ENCODE data around the gene SAMHD1.
A peak's percentile ranks its signal among the peaks of the same experiment; 100 is the strongest.
"Not testable (repeated sequence)": the region's sequence is repeated elsewhere in the genome, so short reads cannot be mapped to it uniquely, and the experiment has no call there.

Gene SAMHD1

DNA sequence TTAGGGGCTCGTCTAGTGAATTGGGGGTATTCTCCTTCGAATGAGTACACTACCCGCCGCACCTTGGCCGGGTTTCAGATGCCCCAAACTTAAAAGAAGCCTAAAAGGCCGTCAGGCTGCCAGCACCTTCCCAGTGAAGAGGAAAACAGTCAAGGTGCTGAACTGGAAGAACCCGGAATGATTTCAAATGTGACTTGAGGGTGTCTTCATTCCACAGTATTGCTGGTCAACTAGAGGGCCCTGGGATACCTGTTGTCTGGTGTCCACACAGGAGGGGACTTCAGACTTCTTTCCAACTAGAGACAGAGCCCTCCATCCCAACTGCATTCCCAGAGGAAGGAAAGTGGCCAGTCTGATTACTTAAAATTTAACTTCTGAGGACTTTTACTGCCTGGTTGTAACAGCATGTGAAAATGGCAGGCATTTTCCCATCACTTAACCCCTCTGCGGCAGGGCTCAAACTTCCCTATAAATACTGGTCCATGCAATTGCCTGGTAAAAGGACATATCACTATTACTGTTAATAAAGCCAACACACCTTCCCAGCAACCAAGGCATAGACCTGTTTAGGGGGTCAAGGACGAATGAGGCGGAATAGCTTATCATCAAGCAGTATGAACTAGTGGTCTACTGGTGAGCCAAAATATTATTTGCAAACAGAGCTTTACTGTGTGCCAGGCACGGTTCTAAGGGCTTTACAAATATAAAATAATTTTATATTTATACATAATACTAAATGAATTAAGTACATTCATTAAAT lies 651 bp upstream of the SAMHD1 start:
- no peak for DNase-seq

DNA sequence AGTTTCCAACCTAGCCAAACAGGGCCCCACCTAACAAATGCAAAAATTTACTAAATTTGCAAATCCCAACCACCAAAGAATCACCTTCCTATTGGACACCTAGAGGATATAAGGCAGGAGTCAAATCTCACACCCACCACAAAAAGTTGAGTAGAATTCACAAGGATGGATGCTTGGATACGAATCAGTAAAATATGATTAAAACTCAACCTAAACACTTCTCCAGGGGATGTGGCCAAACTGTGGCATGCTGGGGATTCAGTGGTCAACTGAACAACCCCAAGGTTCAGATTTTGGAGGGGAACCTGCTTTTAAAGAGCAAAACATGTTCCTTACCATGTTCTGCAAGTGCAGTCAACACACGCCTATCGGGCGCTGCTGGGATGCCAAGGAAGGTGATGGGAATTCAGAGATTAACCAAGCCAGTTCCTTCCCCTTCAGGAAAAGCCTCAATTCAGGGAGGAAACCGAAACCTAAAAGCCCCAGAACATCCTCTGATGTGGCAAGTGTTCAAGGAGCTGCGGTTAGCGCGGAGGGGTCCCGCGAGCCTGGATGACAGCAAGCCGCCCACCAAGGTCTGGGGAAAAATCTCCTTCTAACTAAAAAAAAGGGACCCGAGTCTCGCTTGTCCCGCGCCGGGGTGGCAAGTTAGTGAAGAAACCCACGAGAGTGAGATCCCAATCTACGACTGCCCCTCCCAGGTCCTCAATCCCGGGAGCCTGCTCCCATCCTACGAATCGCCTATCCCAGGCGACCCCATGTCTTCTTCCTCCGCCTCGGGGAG lies 902 bp downstream of the SAMHD1 start:
- DNase-seq, result peak; percentile 37

DNA sequence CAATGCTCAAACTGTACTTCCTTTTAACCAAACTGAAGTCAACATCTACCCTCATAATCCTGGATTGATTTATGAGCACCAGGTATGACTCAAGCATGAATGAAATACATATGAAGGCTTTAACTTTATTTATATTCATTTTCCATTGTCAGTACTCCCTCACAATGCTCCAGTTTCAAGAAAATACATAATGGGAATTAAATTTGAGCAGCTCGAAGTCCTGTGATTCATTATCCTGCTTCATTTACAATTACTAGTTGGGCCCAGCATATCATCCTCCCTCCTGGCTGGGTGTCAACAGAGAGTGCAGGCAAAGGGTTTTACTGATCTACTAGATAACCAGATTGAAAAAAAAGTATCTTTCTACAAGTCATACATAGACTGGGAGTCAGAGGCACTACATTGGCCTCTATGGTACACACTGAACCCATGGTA lies 10.1 kb downstream of the SAMHD1 start:
- peak; percentile 18 for DNase-seq

DNA sequence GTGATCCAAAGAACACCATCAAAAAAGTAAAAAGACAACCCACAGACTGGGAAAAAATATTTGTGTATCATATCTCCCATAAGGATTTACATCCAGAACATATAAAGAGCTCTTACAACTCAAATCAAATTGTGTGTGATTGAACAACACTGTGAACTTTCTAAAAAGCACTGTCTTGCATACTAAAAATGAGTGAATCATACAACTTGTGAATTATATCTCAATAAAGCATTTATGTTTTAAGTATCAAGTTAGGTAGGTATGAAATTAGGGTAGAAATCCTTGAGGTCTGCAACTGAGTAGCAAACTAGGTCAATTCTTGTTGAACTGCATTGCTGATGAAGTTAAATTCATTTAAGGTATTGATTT lies 14.1 kb downstream of the SAMHD1 start:
- no peak for DNase-seq

DNA sequence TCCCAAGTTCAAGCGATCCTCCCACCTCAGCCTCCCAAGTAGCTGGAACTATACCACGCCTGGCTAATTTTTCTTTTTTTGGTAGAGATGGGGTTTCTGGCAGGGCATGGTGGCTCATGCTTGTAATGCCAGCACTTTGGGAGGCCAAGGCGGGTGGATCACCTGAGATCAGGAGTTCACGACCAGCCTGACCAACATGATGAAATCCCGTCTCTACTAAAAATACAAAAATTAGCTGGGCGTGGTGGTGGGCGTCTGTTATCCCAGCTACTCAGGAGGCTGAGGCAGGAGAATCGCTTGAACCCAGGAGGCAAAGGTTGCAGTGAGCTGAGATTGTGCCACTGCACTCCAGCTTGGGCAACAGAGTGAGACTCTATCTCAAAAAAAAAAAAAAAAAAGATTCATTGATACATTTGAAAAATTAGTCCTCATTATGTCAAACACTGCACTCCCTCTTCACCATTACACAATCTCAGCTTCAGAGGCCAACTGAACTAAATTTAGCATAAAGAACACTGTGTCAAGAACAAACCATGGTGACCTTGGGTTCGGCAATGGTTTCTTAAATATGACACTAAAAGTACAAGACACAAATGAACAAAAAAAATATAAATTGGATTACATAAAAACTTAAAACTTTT lies 14.6 kb downstream of the SAMHD1 start:
- DNase-seq, result not testable (repeated sequence)

DNA sequence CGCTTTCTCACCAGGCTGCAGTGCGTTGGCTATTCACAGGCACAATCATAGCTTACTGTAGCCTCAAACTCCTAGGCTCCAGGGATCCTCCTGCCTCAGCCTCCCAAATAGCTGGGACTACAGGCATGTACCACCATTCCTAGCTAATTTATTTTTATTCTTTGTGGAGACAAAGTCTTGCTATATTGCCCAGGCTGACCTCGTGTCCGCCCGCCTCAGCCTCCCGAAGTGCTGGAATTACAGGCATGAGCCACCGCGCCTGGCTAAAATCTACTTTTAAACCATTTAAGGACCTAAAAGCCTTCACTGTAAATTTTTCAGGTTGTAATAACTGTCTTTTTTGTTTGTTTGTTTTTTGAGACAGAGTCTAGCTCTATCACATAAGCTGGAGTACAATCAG lies 15.2 kb downstream of the SAMHD1 start:
- DNase-seq, result no peak

DNA sequence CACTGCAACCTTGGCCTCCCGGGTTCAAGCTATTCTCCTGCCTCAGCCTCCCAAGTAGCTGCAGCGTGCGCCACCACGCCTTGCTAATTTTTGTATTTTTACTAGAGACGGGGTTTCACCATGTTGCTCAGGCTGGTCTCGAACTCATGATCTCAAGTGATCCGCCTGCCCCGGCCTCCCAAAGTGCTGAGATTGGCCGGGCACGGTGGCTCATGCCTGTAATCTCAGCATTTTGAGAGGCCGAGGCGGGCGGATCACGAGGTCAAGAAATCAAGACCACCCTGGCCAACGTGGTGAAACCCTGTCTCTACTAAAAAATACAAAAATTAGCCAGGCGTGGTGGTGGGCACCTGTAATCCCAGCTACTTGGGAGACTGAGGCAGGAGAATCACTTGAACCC lies 17.9 kb downstream of the SAMHD1 start:
- DNase-seq, result not testable (repeated sequence)

DNA sequence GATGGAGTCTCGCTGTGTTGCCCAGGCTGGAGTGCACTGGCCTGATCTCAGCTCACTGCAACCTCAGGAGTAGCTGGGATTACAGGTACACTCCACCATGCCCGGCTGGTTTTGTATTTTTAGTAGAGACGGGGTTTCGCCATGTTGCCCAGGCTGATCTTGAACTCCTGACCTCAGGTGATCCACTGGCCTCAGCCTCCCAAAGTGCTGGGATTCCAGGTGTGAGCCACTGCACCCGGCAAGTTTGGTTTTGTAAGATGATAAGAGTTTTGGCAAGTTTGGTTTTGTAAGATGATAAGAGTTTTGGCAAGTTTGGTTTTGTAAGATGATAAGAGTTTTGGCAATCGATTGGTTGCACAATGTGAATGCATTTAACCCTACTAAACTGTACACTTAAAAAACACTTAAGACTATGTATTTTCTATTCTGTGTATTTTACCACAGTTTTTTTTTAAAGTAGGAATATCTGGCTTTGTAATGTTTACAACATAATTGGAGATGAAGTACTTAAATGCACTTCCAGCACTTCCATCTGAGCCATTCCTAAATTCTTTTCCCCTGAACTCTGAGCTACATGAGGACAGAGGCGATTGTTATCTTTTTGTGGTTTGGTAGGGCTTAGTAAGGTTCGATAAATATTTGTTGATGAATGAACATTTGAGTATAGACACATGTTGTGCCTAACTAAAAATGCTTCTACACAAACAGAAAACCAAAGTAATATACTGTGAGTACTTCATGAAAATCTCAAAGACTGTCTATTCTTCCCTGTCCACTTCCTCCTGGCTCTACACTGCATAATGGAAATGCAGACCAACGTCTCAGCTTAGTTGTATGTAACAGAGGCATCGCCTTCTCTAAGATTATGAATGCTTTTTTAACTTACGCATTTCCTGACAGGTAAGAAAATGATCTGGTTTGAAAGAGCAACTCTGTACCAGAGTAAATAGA lies 18.8 kb downstream of the SAMHD1 start:
- DNase-seq, result no peak

DNA sequence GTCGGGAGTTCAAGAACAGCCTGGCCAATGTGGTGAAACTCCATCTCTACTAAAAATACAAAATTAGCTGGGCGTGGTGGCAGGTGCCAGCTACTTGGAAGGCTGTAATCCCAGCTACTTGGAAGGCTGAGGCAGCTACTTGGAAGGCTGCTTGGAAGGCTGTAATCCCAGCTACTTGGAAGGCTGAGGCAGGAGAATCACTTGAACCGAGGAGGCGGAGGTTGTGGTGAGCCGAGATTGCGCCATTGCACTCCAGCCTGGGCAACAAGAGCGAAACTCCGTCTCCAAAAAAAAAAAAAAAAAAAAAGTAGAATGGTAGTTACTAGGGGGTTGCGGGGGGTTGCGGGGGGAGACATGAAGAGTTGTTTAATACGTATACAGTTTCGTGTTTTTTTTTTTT lies 19.4 kb downstream of the SAMHD1 start:
- not testable (repeated sequence) for DNase-seq

DNA sequence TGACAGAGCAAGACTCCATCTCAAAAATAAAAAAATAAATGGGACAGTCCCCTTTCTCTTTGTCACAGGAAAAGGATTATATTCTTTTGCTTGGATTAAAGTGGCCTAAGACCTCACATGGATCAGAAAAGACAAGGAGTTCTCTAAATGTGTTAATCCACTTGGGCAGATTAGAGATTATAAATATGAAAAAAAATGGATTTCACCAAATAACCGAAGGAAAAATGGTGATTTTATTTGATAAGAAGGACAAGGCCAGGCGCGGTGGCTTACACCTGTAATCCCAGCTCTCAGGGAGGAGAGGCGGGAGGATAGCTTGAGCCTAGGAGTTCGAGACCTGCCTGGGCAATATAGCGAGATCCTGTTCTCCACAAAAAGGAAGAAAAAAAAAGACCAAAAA lies 21.8 kb downstream of the SAMHD1 start:
- no peak for DNase-seq

DNA sequence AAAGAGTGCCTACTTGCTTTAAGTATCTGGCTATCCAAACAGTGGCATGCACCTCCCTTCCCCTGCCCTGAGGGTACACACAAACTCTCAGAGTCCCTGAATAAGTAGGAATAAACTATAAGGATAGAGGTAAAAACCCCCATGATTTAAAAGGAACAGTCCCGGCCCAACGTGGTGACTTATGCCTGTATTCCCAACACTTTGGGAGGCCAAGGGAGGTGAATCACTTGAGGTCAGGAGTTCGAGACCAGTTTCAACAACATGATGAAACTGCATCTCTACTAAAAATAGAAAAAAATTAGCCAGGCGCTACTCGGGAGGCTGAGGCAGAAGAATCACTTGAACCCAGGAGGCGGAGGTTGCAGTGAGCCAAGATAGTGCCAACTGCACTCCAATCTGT lies 22.2 kb downstream of the SAMHD1 start:
- no peak for DNase-seq

DNA sequence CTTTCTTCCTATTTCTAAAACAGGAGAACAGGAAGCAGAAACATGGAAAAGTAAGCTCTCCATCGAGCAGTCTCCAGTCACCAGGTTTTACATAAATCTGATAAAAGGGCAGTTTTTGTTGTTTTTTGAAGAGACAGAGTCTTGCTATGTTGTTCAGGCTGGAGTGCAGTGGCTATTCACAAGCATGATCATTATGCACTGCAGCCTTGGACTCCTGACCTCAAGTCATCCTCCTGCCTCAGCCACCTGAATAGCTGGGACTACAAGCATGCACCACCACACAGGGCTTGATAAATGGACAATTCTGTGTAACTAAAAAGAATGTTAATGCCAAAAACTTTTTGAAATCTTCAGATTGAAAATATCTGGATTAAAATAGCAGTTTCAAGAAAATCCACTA lies 23.8 kb downstream of the SAMHD1 start:
- no peak for DNase-seq

DNA sequence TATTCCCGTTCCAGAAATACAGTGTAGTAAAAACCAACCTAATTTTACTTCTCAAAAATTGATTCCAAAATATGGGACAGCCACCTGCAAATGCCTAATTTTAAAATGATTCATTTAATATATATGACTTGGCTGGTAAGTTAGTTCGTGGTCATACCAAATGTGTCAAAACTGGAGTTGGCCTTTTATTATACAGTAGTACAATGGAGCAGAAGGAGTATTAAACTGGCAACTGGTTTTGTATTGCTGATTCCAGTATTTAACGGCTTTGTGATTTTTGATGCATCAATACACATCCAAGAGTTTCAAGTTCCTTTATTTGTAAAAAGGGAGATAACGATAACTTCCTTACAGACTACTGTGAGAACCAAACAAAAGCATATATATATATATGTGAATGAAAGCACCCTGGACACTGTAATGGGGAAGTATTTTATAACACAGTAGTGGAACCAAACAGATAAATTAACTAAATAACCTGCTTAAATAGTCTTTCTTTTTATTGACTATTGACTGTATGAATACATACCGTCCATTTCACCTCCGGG lies 24.8 kb downstream of the SAMHD1 start:
- no peak for DNase-seq

DNA sequence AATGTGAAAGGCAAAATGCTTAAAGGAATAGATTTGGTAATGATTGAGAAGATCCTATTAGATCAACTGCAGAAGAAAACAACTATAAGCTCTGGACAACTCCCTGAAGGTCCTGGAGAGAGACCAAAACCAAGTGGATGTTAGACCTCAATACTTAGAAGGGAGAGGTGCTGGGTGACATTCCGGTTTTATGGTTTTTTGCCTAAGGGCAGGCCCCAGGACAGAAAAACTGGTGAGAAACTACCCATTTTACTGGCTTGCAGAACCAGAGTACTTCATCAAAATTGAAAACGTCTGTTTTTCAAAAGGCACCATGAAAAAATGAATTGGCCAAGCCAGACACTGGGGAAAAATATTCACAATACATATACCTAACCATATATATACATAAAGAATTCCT lies 26.3 kb downstream of the SAMHD1 start:
- no peak for DNase-seq

DNA sequence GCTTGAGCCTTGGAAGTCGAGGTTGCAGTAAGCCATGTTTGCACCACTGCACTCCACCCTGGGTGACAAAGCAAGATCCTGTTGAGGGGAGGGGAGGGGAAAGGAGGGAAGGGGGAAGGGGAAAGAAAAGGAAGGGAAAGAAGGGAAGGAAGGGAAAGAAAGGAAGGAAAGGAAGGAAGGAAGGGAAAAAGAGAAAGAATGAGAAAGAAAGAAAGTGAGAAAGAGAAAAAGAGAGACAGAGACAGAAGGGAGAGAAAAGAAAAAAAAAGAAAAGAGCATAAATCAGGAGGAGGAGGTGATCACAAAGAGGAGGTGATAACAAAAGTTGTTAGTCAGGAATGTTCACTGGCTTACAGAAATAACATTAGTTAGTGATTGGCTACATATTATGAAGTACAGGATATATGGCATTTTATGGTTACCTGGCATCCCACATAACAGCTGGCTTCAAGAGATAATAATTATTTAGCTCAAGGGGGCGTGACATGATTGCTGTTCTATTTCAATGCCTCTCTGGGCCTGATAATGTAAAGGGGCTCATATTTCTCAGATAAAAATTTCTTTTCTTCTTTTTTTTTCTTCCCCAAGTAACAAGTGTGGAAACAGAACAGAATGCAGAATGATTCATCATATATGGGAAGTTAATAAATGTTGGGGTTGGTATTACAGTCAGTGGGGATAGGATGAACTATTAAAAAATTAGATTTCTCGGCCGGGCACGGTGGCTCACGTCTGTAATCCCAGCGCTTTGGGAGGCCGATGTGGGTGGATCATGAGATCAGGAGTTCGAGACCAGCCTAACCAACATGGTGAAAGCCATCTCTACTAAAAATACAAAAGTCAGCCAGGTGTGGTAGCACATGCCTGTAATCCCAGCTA lies 27.1 kb downstream of the SAMHD1 start:
- DNase-seq, result no peak

DNA sequence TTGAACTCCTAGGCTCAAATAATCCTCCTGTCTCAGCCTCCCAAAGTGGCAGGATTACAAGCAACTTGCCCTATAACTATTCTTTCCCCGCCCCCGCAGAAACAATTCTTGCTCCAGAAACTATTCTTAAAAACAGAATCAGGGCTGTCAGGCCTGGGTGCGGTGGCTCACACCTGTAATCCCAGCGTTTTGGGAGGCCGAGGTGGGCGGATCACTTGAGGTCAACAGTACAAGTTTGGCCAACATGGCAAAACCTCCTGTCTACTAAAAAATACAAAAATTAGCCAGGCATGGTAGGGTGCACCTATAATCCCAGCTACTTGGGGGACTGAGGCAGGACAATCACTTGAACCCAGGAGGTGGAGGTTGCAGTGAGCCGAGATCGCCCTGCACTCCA lies 31.2 kb downstream of the SAMHD1 start:
- no peak for DNase-seq

DNA sequence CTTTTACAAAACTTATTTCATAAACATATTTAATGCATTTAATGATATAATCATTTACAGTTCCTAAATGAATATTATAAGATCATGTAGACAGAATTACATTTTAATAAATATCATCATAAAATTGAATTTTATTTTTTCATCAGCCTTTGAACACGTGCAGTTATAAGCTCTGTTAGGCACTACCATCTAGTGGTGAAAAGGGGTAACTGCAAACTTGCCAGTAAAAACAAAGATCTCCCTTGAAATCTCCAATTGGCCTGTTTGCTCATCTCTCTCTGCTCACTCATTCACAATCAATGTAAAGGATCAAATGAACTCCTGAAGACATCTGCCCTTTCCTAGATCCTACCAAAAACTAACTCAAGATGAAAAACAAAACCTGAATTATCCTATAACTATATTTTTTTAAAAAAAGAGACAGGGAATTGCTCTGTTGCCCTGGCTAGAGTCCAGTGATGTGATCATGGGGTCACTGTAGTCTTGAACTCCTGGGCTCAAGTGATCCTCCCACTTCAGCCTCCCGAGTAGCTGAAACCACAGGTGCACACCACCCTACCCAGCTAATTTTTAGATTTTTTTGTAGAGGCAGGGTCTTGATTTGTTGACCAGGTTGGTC lies 31.7 kb downstream of the SAMHD1 start:
- DNase-seq, result peak; percentile 72

DNA sequence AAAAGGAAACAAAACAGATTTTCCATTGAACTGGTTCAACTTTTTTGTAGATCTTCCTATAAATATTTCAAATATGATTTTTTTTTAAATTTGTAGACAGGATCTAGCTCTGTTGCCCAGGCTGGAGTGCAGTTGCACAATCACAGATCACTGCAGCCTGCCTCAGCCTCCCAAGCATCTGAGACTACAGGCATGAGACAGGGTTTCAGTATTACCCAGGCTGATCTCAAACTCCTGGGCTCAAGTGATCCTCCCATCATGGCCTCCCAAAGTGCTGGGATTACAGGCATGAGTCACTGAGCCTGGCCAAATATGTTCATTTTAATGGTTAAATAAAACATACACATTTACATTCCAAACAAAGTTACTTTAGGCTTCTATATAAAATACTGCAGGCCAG lies 33.6 kb downstream of the SAMHD1 start:
- DNase-seq, result peak; percentile 21

DNA sequence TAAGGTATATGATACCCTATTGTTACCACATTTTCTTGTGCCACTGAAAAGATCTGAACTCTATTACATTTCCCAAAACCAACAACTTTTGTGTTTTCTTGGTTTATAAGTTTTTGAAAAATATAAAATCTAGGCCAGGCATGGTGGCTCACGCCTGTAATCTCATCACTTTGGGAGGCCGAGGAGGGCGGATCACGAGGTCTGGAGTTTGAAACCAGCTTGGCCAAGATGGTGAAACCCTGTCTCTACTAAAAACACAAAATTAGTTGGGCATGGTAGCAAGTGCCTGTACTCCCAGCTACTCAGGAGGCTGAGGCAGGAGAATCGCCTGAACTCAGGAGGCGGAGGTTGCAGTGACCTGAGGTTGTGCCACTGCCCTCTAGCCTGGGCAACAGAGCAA lies 34.3 kb downstream of the SAMHD1 start:
- DNase-seq, result no peak

DNA sequence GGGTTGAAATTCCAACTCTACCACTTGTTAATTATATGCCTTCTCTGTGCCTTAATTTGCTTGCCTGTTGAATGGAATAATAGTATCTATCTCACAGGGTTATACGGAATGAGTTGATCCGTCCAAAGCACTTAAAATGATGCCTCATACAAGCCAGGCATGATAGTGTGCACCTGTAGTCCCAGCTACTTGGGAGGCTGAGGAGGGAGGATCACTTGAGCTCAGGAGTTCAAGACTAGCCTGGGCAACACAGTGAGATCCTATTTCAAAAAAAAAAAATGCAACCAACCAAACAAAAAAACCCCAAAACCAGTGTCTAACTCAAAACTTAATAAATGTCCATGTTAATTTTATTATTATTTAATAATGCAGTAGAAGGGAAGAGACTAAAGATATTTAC lies 35.3 kb downstream of the SAMHD1 start:
- no peak for DNase-seq

DNA sequence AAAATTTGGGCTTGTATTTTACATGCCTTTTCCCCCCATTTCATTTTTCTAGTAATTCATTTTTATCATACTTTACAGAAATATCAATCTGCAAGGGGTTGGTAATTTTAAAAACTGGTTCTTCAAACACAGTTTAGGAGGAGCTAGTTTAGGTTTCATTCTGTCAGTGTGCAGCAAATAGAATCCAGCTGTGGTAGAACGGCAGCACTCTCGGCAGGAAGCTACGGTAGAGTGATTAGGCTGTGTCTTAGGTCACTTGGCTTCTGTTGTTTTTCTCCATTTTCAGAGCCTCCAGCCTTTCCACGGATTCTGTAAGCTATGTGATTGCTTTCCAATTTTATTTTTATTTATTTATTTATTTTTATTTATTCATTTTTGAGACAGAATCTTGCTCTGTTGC lies 42.9 kb downstream of the SAMHD1 start:
- no peak for DNase-seq

Measured in activated CD4-positive, alpha-beta T cell treated with anti-CD3 and anti-CD28 coated beads, Interleukin-2, amount 50 U/mL, for 16 hours (primary cell).